ENCODE measurements around the gene FAM200C.

DNA sequence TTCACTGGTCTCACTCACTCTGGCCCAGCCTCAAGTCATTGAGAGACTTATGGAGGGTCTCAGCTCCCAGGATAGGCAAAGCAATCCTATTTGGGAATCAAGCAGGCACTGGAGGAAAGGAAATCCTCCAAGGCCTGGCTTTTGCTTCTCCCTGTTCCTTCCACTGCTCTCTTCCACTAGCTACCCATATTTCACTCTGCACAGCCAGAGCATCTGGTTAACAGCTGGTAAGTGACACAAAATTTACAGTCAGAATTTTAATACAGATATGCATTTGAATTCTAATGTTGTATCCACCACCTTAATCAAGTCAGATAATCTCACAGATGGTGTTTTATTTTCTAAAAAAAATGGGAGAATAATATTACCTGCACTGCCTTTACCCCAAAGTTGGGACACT lies 28.6 kb downstream of the FAM200C start:
- TF ChIP-seq, protein P1, sequence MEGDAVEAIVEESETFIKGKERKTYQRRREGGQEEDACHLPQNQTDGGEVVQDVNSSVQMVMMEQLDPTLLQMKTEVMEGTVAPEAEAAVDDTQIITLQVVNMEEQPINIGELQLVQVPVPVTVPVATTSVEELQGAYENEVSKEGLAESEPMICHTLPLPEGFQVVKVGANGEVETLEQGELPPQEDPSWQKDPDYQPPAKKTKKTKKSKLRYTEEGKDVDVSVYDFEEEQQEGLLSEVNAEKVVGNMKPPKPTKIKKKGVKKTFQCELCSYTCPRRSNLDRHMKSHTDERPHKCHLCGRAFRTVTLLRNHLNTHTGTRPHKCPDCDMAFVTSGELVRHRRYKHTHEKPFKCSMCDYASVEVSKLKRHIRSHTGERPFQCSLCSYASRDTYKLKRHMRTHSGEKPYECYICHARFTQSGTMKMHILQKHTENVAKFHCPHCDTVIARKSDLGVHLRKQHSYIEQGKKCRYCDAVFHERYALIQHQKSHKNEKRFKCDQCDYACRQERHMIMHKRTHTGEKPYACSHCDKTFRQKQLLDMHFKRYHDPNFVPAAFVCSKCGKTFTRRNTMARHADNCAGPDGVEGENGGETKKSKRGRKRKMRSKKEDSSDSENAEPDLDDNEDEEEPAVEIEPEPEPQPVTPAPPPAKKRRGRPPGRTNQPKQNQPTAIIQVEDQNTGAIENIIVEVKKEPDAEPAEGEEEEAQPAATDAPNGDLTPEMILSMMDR (conservative IDR thresholded peaks at IDR 0.05): no peak
- TF ChIP-seq EZH2 (IDR thresholded peaks at IDR 0.05; ENCODE audit: low read depth): no peak

Data from PC-9 (cell line).